ENCODE data around the gene OPTN. TPM values are rescaled to one million over a fixed set of nuclear protein-coding genes. Genes with fewer than 3 reads are reported as not detected.

OPTN gene
- total RNA-seq, 4 donors from 2014 or later: 55.4 to 68.5 (median 62.0) TPM

DNA sequence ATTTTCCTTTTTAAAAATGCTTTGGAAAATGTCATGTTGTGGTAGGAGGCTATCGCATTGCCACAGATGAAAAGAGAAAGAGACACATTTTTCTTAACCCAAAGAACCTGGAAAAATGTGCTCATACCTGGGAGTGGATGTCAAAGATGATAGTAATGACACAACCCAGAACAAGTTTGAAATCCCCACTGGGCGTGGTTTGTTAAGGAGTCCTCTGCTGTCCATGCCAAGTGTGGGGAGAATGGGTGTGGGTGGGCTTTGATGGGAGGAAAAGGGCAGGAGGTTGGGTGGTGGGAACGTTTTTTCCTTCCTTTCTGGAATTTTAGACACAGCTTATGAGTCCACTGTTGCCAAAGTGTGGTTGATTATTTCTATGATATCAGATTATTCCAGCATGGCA lies 10.9 kb downstream of the OPTN start:
- DNase-seq (ENCODE audit: low spot score in 2 of 2): no peak
- H3K4me3 ChIP-seq (ENCODE audit: low read depth, poor library complexity, severe bottlenecking): no peak overlapping the region
- TF ChIP-seq POLR2A (IDR thresholded peaks at IDR 0.05): no peak
- TF ChIP-seq, protein P1, sequence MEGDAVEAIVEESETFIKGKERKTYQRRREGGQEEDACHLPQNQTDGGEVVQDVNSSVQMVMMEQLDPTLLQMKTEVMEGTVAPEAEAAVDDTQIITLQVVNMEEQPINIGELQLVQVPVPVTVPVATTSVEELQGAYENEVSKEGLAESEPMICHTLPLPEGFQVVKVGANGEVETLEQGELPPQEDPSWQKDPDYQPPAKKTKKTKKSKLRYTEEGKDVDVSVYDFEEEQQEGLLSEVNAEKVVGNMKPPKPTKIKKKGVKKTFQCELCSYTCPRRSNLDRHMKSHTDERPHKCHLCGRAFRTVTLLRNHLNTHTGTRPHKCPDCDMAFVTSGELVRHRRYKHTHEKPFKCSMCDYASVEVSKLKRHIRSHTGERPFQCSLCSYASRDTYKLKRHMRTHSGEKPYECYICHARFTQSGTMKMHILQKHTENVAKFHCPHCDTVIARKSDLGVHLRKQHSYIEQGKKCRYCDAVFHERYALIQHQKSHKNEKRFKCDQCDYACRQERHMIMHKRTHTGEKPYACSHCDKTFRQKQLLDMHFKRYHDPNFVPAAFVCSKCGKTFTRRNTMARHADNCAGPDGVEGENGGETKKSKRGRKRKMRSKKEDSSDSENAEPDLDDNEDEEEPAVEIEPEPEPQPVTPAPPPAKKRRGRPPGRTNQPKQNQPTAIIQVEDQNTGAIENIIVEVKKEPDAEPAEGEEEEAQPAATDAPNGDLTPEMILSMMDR (IDR thresholded peaks at IDR 0.05): no peak
- WGBS, 2 donors: 73% methylated on average over 3 of the region's 3 CpGs
- intact Hi-C loops (cut with DNase I; ENCODE audit: low total_unique reads): no loop called here

DNA sequence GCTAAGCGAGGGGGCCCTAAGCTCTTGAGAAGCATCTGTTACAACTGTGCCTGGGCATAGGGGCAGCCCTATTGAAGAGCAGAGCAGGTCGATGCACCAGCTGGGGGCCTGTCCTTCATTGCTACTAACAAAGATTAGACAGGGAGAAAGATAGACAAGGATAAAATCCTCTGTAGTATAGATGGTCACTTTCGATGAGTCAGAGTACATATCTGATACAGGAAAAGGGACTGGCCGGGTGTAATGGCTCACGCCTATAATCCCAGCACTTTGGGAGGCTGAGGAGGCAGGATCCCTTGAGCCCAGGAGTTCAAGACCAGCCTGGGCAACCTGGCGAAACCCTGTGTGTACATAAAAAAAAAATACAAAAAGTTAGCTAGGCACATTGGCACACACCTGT lies 13.6 kb downstream of the OPTN start:
- intact Hi-C loops (cut with DNase I; ENCODE audit: low total_unique reads): no loop called here
- no peak for DNase-seq (ENCODE audit: low spot score in 2 of 2)
- TF ChIP-seq, protein P1 (IDR thresholded peaks at IDR 0.05): no peak
- no peak for TF ChIP-seq POLR2A (IDR thresholded peaks at IDR 0.05)
- WGBS, 2 donors: 88% methylated on average over 6 of the region's 6 CpGs
- H3K4me3 ChIP-seq (ENCODE audit: low read depth, poor library complexity, severe bottlenecking): no peak overlapping the region

DNA sequence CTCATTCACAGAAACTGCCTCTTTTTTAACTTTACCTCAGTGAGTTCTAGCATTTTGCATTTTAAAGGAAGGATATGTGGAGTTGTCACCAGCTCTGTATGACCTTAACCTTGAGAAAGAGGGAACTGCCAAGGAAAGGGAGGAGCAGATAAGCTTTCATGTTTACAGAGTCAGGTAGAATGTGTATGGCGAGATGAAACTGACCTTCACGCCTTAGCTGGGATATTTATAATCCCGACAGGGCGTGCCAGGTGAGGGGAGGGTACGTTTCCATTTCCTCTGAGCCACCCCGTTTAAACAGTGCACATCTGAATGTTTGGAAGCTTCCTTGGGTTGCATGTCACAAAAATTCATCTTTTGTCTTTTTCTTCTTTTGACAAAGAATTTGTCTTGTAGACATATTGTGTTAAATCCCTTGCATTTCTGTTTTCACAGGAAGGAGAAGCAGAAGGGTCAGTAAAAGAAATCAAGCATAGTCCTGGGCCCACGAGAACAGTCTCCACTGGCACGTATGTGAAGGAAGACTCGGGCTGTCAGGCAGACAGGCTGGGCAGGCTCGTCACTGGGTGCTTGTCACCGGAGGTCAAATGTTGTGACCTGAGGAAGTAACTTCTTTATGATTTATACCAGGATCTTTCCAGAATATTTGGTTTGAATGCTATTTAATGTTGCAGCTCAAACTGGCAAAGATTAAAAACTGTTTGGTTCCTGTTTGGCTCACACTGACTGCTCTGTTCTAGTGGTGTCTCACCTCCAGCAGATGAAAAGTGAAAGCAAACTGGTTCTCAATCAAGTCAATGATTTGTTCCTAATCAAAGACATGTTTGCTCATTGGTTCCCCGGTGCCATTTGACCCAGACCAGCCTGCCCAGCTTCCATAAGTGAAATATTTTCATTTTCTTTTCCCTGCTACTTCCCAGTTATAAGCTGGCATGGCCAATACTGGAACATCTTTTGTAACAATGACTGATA lies 16.2 kb downstream of the OPTN start:
- TF ChIP-seq, protein P1 (IDR thresholded peaks at IDR 0.05): no peak
- no peak for TF ChIP-seq POLR2A (IDR thresholded peaks at IDR 0.05)
- H3K4me3 ChIP-seq (ENCODE audit: low read depth, poor library complexity, severe bottlenecking): no peak overlapping the region
- DNase-seq (ENCODE audit: low spot score in 2 of 2): no peak
- 63 to 70% methylated on average over 12 of the region's 12 CpGs for WGBS, 2 donors
- intact Hi-C loops (cut with DNase I; ENCODE audit: low total_unique reads): no loop called here

DNA sequence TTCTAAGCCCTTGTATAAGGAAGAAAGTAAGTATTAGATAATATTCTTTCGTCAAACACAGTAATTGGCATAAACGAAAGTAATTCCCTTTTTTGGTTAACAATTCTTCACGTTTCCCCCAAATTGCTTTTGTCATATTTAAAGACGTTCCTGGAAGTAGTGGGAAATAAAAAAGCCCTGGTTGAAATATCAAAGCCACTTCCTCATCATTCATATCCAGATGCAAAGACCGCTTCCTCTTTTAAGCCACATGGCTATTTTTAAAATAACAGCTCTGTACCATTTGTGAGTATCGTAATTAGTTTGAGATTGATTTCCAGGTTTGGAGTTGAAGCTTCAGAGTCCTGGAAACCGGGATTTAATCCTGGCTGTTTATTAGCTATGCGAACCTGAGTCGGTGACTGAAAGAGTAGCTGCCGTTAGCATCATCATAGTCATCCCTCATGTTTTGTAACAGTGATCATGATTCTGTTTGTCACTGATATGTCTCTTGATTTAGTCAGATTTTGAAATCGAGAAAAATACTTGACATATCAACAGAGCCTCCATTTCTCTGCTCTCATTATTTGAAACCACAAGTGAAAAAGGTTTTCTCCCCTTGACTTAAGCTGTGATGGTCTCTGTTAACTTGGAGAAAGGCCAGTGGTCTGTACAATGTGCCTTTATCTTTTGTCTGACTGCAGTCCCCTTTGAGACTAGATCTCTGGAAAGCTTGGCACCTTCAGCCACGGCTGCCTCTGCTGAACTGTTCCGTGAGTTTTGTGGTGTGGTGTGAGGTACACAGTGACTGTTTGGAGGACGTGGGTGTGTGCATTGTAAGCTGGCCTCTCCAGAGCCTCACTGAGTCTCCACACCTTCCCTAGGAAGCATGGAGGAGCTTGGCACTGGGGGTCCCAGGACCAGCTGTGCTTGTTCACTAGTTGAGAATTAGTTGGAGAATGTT lies 18.1 kb downstream of the OPTN start:
- TF ChIP-seq, protein P1 (IDR thresholded peaks at IDR 0.05): no peak
- no peak for TF ChIP-seq POLR2A (IDR thresholded peaks at IDR 0.05)
- intact Hi-C loops (cut with DNase I; ENCODE audit: low total_unique reads): no loop called here
- DNase-seq (ENCODE audit: low spot score in 2 of 2): no peak
- 73 to 75% methylated on average over 14 of the region's 14 CpGs for WGBS, 2 donors
- H3K4me3 ChIP-seq (ENCODE audit: low read depth, poor library complexity, severe bottlenecking): no peak overlapping the region

DNA sequence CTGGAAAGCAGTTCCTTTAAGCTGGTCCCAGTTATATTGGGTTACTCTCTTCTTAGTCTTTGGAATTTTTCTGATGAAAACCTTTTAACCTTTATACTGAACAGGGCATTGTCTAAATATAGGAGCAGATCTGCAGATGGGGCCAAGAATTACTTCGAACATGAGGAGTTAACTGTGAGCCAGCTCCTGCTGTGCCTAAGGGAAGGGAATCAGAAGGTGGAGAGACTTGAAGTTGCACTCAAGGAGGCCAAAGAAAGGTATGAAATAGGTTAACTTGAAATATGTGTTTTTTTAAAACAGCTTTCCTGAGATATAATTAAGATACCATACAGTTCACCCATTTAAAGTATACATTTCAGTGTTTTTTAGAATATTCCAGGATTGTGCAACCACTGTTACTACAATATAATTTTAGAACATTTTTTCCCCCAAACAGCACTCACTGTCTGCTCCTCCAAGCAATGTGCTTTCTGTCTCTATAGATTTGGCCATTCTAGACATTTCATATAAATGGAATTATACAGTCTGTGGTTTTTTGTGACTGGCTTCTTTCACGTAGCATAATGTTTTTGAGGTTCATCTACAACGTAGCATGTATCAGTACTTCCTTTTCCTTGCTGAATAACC lies 18.9 kb downstream of the OPTN start:
- H3K4me3 ChIP-seq (ENCODE audit: low read depth, poor library complexity, severe bottlenecking): no peak overlapping the region
- DNase-seq (ENCODE audit: low spot score in 2 of 2): no peak
- WGBS, 2 donors: 76 to 80% methylated on average over 3 of the region's 3 CpGs
- TF ChIP-seq POLR2A (IDR thresholded peaks at IDR 0.05): no peak
- TF ChIP-seq, protein P1 (IDR thresholded peaks at IDR 0.05): no peak
- intact Hi-C loops (cut with DNase I; ENCODE audit: low total_unique reads): no loop called here
